Activated CD8-positive, alpha-beta memory T cell treated with anti-CD3 and anti-CD28 coated beads for 4 hours (primary cell): ENCODE data around the gene CRTC3.
A peak's percentile ranks its signal among the peaks of the same experiment; 100 is the strongest.
"Not testable (repeated sequence)": the region's sequence is repeated elsewhere in the genome, so short reads cannot be mapped to it uniquely, and the experiment has no call there.

Experiments used
- DNase-seq, 2 donors: peaks; one replicate each; pipeline ENCODE4 v3.0.0-alpha.2; 2020; ENCODE audit warnings: low read depth in 2 of 2

The CRTC3 gene

GRCh38 chr15:90650117-90650955 is 120.6 kb downstream of the CRTC3 start:
- DNase-seq, result no peak

GRCh38 chr15:90650956-90651689 is 121.4 kb downstream of the CRTC3 start:
- DNase-seq, result no peak

GRCh38 chr15:90654233-90655136 is 124.8 kb downstream of the CRTC3 start:
- no peak for DNase-seq

- peak; percentile 25 to 63 for DNase-seq
Observed at GRCh38 chr15:90657520-90658172, 127.9 kb downstream of the CRTC3 start.

GRCh38 chr15:90659481-90659880 is 129.8 kb downstream of the CRTC3 start:
- DNase-seq, result no peak

GRCh38 chr15:90660195-90660998 is 130.7 kb downstream of the CRTC3 start:
- DNase-seq, result peak; percentile 61 to 70

- DNase-seq, result not testable (repeated sequence)
Observed at GRCh38 chr15:90660999-90661330, 131.2 kb downstream of the CRTC3 start.

GRCh38 chr15:90664081-90664461 is 134.3 kb downstream of the CRTC3 start:
- DNase-seq, result not testable (repeated sequence)

- DNase-seq, result no peak
Observed at GRCh38 chr15:90664650-90665287, 135.0 kb downstream of the CRTC3 start.

GRCh38 chr15:90665288-90666134 is 135.8 kb downstream of the CRTC3 start:
- DNase-seq, result no peak

GRCh38 chr15:90666135-90666909 is 136.6 kb downstream of the CRTC3 start:
- DNase-seq, result no peak

GRCh38 chr15:90667073-90667754 is 137.5 kb downstream of the CRTC3 start:
- DNase-seq, result no peak

- not testable (repeated sequence) for DNase-seq
Observed at GRCh38 chr15:90667755-90668345, 138.1 kb downstream of the CRTC3 start.

GRCh38 chr15:90670631-90671030 is 140.9 kb downstream of the CRTC3 start:
- DNase-seq, result not testable (repeated sequence)

GRCh38 chr15:90671216-90671615 is 141.5 kb downstream of the CRTC3 start:
- DNase-seq, result no peak

- not testable (repeated sequence) for DNase-seq
Observed at GRCh38 chr15:90673357-90673756, 143.6 kb downstream of the CRTC3 start.

- no peak for DNase-seq
Observed at GRCh38 chr15:90674476-90674875, 144.8 kb downstream of the CRTC3 start.
